Activated CD4-positive, alpha-beta T cell treated with anti-CD3 and anti-CD28 coated beads, Interleukin-2, amount 10 ng/mL, durations not matched to agents 24 days and 14 days (primary cell): ENCODE measurements around the gene PHYKPL. TPM values are rescaled to one million over a fixed set of nuclear protein-coding genes. Genes with fewer than 3 reads are reported as not detected.

Experiments
- DNase-seq: peaks from one replicate; pipeline ENCODE4 v3.0.0; 2022
- H3K27ac Mint-ChIP-seq: one replicate; pipeline ENCODE4 v1.8.0; 2022; ENCODE audit warnings: mild to moderate bottlenecking, mixed read lengths
- H3K27me3 Mint-ChIP-seq: one replicate; pipeline ENCODE4 v1.8.0; 2022; ENCODE audit warnings: mixed read lengths
- H3K36me3 Mint-ChIP-seq: one replicate; pipeline ENCODE4 v1.8.0; 2022; ENCODE audit warnings: low read depth, mild to moderate bottlenecking, mixed read lengths
- H3K4me1 Mint-ChIP-seq: one replicate; pipeline ENCODE4 v1.8.0; 2021; ENCODE audit warnings: mixed read lengths
- H3K4me3 Mint-ChIP-seq: one replicate; pipeline ENCODE4 v1.8.0; 2022; ENCODE audit warnings: mild to moderate bottlenecking, moderate library complexity, mixed read lengths
- H3K9me3 Mint-ChIP-seq: one replicate; pipeline ENCODE4 v1.8.0; 2021; ENCODE audit warnings: mixed read lengths
- intact Hi-C: fragments of 100-400 bp; cut with micrococcal nuclease; formaldehyde crosslinking; loops from one replicate; pipeline ENCODE4 v1.15.1; 2023
- total RNA-seq: library from RNA; stranded (reverse); gene quantifications from 2 replicates; pipeline ENCODE4 v1.2.3, GENCODE V29; 2022

Gene PHYKPL
- total RNA-seq, 1 donor from 2014 or later, result 77.8 TPM

DNA sequence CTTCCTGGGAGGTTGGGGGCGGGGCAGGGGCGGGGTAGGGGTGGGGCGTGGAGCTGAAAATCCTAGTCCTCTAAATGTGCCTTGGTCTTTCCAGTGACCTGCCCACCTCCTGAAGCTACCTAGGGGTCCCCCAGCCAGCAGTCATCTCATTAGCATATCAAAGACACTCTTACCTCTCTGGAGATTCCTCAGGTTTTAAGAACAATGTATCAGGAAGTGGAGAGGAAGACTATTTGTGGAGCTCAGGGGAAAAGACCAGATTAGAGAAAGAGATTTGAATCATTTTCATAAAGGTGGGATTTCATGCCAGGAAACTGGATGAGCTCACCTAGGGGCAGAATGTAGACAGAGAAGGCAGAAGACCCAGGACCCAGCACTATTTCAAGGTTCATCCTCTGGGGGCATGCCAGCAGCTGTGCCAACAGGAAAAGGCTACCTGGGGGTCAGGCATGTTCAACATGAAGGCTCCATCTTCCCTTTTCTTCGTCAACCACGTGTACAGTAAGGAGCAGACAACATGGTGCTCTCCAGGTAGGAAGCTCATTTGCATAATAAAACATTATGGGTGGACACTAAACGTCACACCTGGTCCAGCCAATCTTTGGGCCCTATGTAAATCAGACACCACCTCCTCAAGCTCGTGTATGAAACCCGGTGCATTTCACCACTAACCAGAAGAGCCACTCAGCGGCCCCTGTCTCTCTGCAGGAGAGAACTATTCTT is 52.3 kb downstream of the PHYKPL start:
- H3K9me3 Mint-ChIP-seq, result no peaks in the 10 kb centered on the region
- intact Hi-C loops, result no loop called here
- peaks cover 2% of the 10 kb centered on the region for H3K27me3 Mint-ChIP-seq
- no peak overlapping the region for H3K27ac Mint-ChIP-seq
- no peak for DNase-seq
- H3K4me3 Mint-ChIP-seq, result no peak overlapping the region
- no peaks in the 10 kb centered on the region for H3K36me3 Mint-ChIP-seq
- peaks cover 7% of the 10 kb centered on the region for H3K4me1 Mint-ChIP-seq

DNA sequence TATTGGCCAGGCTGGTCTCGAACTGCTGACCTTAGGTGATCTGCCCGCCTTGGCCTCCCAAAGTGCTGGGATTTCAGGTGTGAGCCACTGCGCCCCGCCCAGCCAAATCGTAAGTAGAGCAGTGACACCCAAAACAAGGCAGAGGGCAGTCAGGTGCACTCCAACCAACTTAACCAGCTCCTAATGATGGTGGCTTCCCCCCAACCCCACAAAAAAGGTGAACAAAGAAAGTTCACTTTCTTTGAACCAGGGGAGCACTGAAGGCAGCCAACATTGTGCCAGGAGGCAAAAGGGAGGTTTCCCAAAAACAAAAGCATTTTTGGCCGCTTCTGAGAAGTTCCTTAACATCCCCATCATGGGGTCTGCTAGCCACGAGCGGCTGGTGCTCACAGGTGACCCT is 55.0 kb downstream of the PHYKPL start:
- Mint-ChIP-seq H3K4me1 (peaks cover 7% of the 10 kb centered on the region), H3K4me3 (no peak overlapping the region), H3K27ac (no peak overlapping the region), H3K9me3 (no peaks in the 10 kb centered on the region), H3K36me3 (no peaks in the 10 kb centered on the region), H3K27me3 (peaks cover 2% of the 10 kb centered on the region)
- intact Hi-C loops, result no loop called here
- DNase-seq, result no peak

- Mint-ChIP-seq H3K4me1 (no peaks in the 10 kb centered on the region), H3K4me3 (no peak overlapping the region), H3K27me3 (peaks cover 2% of the 10 kb centered on the region), H3K9me3 (no peaks in the 10 kb centered on the region), H3K27ac (no peak overlapping the region), H3K36me3 (no peaks in the 10 kb centered on the region)
- no peak for DNase-seq
- intact Hi-C loops, result no loop called here
Observed at GRCh38 chr5:178176791-178177190, 55.8 kb downstream of the PHYKPL start.

- intact Hi-C loops, result no loop called here
- no peak overlapping the region for H3K27ac Mint-ChIP-seq
Observed at GRCh38 chr5:178174456-178174855, 58.1 kb downstream of the PHYKPL start.

DNA sequence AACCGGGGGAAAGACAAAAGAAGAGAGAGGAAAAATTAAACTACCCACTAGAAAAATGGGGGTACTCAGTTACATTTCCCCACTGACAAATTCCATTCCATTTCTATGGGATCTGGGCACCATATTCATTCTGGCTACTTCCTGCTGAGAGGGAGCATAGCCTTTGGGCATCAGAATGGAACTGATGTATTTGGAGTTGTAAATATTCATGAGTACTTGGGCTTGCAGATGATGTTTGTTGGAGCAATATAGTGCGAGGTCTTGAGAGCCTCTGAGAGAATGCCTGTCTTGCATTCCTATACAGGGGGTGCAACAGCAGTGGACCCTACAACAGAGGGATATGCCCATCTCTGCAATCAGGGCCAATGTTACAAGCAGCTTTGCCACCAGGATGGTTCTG is 62.1 kb downstream of the PHYKPL start:
- Mint-ChIP-seq H3K27ac (no peak overlapping the region), H3K36me3 (no peaks in the 10 kb centered on the region), H3K4me3 (no peak overlapping the region), H3K9me3 (no peaks in the 10 kb centered on the region), H3K27me3 (peaks cover 14% of the 10 kb centered on the region), H3K4me1 (no peaks in the 10 kb centered on the region)
- intact Hi-C loops, result no loop called here
- no peak for DNase-seq

More at GRCh38 chr5:178174456-178174855, 58.1 kb downstream of the PHYKPL start:
- no peak for DNase-seq
- Mint-ChIP-seq H3K27me3 (peaks cover 6% of the 10 kb centered on the region), H3K9me3 (no peaks in the 10 kb centered on the region), H3K36me3 (no peaks in the 10 kb centered on the region), H3K4me3 (no peak overlapping the region), H3K4me1 (no peaks in the 10 kb centered on the region)

DNA sequence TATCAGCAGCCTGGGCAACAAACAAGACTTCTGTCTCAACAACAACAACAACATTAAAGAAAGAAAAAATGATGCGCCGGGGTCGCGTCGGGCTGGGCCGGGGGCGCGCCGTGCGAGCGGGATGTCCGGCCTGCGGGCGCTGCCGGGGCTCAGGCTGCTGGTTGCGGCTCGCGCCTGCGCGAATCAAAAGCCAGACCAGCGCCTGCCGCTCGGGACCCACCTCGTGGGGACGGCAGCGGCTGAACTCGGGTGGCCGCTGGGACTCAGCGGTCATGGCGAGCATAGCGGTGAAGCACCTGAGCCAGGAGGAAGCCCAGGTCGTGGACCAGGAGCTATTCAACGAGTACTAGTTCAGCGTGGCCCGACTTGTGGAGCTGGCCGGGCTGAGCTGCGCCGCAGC is 67.0 kb downstream of the PHYKPL start:
- Mint-ChIP-seq H3K27me3 (peaks cover 28% of the 10 kb centered on the region), H3K4me1 (peaks cover 5% of the 10 kb centered on the region), H3K27ac (no peak overlapping the region), H3K9me3 (no peaks in the 10 kb centered on the region), H3K36me3 (no peaks in the 10 kb centered on the region), H3K4me3 (no peak overlapping the region)
- DNase-seq, result no peak
- intact Hi-C loops, result no loop called here

DNA sequence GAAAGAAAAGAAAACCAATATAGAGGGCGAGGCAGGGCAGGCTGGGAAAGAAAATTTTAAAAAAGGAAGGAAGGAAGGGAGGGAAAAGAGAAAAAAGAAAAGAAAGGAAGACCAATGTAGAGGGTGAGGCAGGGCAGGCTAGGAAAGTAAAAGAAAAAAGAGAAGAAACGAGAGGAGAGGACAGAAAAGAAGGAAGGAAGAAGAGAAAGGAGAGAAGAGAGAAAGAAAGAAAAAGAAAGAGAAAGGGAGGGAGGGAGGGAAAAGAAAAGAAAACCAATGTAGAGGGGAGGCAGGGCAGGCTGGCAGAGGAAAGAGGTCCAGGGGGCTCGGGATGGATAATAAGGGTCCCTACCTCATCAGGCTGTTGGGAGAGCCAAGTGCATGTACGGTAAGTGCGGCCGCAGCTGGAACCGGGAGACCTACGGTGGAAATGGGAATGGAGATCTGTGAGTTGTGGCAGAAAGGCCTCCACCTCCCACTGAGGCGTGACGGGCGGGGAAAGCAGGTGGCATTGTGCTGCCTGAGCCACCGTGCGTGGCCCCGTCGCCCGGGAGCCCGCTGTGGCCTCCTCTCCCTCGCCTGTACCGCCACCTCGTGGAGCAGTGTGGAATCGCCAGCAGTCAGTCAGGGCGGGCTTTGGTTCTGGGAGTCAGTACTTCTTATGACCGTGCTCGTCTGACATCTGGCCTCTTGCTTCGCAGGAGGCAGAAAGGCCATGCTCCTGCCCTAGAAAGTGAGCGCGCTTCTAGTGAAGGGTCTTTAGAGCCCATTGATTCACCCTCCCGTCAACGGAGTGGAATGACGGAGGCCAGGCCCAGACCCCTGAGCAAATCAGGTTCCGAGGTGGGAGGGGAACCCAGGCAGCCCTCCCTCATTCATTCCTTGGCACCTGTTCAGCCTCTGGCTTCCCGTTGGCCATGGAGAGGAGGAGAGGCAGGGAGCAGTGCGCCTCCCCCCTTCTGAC is 68.5 kb downstream of the PHYKPL start:
- H3K27me3 Mint-ChIP-seq, result peaks cover 22% of the 10 kb centered on the region
- H3K36me3 Mint-ChIP-seq, result no peaks in the 10 kb centered on the region
- intact Hi-C loops, result loop anchor here (1.0 kb wide), 2 partner anchors 10 to 88 kb away; no protein-coding TSS in a partner anchor
- H3K4me1 Mint-ChIP-seq, result peaks cover 5% of the 10 kb centered on the region
- peak overlapping the region; percentile 54 for H3K4me3 Mint-ChIP-seq
- no peaks in the 10 kb centered on the region for H3K9me3 Mint-ChIP-seq
- H3K27ac Mint-ChIP-seq, result no peak overlapping the region
- DNase-seq, result peak; percentile 98

DNA sequence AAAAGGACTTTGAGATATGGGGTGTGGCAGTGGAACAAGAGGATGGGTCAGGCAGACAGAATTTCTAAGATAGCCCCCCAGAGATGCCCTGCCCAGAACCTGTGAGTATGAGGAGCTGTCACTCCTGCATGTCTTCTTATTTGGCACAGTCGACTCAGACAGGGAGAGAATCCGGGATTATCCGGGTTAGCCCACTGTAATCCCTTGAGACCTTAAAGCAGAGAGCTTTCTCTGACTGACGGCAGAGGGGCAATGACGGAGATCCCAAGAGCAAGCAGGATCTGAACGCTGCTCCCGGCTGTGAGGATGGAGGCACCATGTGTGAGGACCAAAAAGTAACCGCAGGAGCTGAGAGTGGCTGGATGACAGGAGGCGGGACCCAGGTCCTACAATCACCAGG is 70.1 kb downstream of the PHYKPL start:
- Mint-ChIP-seq H3K9me3 (no peaks in the 10 kb centered on the region), H3K4me1 (peaks cover 5% of the 10 kb centered on the region), H3K4me3 (no peak overlapping the region), H3K27me3 (peaks cover 18% of the 10 kb centered on the region), H3K36me3 (no peaks in the 10 kb centered on the region), H3K27ac (no peak overlapping the region)
- intact Hi-C loops, result no loop called here
- DNase-seq, result no peak

- Mint-ChIP-seq H3K36me3 (no peaks in the 10 kb centered on the region), H3K27ac (no peak overlapping the region), H3K27me3 (peaks cover 17% of the 10 kb centered on the region), H3K9me3 (no peaks in the 10 kb centered on the region), H3K4me1 (peaks cover 5% of the 10 kb centered on the region), H3K4me3 (no peak overlapping the region)
- intact Hi-C loops, result no loop called here
- DNase-seq, result no peak
Observed at GRCh38 chr5:178160176-178160575, 72.4 kb downstream of the PHYKPL start.

Other genes starting within 250 kb of the PHYKPL start
- gene PROP1, start 236.6 kb downstream of the PHYKPL start, total RNA-seq, result not detected in 2 replicates
- gene N4BP3, start 119.3 kb downstream of the PHYKPL start, total RNA-seq, result 3.2 and 3.3 TPM in 2 replicates
- 29.3 and 29.5 TPM in 2 replicates for gene RMND5B, start 101.8 kb downstream of the PHYKPL start, total RNA-seq
- gene NHP2, start 78.9 kb downstream of the PHYKPL start, total RNA-seq, result 267 and 273 TPM in 2 replicates
- gene GMCL2, start 45.4 kb downstream of the PHYKPL start, total RNA-seq, result 0.07 TPM in 1 of 2 replicates, not detected in the other
- 492 and 507 TPM in 2 replicates for gene HNRNPAB, start 28.3 kb downstream of the PHYKPL start, total RNA-seq